ENCODE results near the gene CRISPLD2.
"Not testable (repeated sequence)": the region's sequence is repeated elsewhere in the genome, so short reads cannot be mapped to it uniquely, and the experiment has no call there.

The CRISPLD2 gene

DNA sequence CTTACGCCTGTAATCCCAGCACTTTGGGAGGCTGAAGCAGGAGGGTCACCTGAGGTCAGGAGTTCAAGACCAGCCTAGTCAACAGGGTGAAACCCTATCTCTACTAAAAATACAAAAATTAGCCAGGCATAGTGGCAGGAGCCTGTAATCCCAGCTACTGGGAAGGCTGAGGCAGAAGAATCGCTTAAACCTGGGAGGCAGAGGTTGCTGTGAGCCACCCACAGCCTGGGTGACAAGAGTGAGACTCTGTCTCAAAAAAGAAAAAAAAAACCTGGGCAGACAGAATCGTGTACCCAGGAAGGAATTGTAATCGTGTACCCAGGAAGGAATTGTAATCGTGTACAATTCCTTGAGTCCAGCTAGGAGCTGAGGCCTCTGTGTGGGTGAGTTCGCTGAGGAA, 118.8 kb downstream of the CRISPLD2 start:
- DNase-seq: not testable (repeated sequence)

DNA sequence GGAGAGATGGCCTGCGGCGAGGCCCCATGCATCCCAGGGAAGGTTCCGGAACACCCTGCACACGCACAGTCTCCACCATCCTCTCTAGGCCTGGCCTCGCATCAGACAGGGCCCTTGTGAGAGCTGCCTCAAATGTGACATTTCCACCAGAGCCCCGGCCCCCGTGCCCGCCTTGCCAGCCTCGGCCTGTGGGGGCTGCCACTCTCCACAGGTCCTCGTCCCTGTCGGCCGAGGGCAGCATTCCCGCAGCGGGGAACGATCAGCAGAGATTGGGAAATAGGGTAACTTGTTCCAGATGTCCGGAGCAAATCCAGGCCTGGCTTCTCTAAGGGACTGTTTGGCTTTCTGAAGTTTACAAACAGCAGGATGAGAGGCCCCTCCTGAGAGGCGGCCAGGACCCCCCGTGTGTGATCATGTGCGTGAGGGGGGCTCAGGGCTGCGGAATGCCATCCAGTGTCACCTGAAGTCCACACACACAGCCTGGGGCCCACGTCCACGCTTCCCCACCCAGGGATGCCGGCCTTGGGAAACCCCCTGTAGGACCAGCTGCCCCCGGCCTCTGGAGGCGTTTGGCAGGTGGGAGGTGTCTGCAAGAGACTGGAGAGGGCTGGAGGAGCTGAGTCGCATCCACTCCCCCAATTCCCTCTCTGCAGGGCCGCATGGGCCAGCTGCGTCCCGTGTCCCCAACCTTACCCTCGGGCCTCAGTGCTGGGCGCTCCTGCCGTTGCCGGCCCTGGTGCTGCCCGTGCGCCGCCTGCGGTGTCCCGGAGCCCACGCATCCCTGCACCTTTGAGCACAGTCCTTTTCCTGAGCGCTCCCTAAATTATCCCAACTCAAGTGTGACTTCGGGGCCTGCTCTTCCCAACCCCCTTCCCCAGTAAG, 121.1 kb downstream of the CRISPLD2 start:
- no peak for DNase-seq

DNA sequence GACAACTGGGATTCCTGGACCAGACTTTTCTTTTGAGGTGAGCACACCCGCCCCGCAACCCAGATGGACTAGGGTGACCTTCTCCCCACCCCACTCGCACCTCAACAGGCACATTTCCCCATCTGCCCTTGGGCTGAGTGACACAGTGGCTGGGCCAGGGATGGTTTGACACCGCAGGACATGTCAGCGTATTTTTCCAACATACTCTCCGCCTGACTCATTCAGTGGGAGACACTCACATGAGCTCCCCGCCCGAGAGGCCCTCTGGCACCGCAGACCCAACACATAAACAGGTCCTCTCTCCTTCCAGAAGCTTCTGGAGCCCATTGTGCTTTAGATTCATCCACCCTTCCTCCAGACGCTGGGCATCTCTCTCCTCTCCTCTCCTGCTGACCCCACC, 122.1 kb downstream of the CRISPLD2 start:
- no peak for DNase-seq

DNA sequence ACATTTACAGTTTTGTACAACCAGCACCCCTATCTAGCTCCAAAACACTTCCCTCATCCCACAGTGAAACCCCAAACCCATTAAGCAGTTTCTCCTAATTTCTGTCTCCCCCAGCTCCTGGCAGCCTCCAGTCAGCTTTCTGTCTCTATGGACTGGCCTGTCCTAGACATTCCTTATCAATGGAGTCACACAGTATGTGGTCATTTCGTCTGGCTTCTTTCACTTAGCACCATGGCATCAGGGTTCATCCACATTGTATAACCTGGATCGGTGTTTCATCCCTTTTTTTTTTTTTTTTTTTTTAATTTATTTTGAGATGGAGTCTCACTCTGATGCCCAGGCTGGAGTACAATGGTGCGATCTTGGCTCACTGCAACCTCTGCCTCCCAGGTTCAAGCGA, 123.0 kb downstream of the CRISPLD2 start:
- DNase-seq: no peak

DNA sequence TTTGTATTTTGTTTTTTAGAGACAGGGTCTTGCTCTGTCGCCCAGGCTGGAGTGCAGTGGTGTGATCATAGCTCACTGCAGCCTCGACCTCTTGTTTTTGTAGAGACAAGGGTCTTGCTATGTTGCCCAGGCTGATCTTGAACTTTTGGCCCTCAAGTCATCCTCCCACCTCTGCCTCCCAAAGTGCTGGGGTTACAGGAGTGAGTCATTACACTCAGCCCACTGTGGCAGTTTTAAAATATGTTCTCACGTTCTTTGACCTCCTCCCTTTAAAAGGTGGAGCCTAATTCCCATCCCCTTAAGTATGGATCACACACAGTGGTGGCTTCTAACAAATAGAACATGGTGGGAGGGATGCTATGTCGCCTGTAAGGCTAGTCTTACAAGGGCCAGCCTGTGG, 123.8 kb downstream of the CRISPLD2 start:
- no peak for DNase-seq

DNA sequence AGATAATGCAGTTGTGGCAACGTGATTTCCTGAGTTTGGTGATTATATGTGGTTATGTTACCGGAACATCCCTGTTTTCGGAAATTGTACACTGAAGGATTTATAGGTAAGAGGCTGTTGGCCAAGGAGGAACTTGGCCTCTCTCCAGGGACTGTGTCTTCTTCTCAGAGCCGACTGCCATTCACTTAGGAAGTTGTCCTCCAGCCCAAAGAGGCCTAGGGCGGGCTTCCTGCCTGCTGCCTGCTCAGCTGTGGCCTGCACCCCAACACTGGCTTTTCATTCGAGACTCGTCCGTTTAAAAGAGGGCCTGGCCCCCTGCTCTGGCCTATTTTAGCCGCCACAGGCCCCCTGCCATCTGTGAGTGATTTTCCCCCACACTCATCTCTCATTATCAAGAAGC, 127.2 kb downstream of the CRISPLD2 start:
- DNase-seq: no peak

DNA sequence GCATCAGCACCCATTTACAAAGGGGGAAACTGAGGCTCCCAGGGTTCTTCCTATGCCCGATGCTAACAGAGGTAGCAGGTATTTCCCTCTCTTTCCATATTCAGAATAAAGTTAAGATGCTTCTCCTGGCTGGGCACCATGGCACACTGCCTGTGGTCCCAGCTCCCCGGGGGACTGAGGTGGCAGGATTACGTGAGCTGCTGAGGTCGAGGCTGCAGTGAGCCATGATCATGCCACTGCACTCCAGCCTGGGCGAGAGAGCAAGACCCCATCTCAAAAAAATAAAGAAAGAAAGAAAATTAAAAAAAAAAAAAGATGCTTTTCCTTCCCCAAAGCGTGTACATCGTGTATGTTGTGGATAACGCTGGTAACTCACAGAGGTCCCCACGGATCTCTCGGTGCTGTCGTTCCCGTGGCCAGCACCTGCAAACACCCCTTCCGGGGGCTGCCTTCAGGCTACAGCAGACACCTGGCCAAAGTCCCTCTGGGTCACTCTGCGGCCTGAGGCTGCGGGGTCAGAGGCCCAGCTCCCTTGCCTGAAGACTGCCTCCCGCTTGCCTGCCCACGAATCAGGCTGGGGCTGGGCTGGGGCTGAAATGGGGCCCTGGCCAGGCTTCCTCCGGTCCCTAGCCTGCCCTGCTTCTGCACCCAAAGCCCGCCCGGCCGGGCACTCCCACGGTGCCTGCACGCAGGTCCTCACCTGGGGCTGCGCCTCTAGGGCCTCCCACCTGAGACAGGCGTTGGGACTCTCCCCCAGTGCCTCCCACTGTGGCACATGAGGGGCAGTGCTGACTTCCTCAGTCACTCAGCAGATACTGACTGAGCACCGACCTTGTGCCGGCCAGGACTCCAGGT, 128.4 kb downstream of the CRISPLD2 start:
- DNase-seq: no peak

DNA sequence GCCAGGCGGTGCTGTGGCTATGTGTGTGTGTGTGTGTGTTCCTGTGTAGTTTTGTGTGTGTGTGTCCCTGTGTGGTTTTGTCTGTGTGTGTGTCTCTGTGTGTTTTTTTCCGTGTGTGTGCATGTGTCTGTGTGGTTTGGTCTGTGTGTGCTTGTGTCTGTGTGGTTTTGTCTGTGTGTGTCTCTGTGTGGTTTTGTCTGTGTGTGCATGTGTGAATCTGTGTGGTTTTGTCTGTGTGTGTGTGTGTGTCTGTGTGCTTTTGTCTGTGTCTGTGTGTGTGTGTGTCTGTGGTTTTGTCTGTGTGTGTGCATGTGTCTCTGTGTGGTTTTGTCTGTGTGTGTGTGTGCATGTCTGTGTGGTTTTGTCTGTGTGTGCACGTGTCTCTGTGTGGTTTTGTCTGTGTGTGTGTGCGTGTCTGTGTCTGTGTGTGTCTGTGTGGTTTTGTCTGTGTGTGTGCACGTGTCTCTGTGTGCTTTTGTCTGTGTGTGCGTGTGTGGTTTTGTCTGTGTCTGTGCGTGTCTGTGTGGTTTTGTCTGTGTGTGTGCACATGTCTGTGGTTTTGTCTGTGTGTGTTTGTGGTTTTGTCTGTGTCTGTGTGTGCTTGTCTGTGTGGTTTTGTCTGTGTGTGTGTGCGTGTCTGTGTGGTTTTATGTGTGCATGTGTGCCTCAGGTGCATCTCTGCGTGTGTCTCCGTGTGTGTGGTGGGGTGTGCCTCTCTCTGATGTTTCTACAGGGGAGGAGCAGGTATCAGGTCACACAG, 129.2 kb downstream of the CRISPLD2 start:
- no peak for DNase-seq

DNA sequence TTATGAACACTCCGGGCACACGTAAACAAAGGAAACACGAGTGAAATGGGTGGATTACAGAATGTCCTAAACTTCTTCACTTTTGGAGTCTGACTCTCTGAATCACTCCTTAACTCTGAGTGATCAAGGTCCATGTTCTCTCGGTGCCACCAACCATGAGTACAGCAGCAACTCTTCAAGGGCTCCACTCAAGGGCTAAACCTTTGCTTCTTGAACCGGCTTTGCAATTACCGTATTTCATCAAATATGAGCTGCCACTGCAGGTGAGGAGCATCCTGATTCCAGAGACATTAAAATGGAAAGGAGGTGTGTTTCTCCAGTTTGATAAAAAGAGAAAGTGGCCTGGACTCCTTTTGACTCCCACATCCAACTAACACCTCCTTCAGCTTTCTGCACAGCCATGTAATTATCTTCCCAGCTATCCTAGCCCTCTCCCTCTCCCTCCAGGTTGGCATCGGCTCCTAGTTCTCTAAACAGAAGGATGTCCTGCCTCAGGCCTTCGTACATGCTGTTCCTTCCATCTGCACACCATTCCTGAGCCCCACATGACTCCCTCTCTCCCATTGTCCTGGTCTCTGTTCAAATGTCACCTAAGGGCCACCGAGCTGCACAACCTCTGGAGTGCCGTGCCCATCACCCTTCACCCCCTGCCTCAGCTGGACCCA, 130.1 kb downstream of the CRISPLD2 start:
- no peak for DNase-seq

DNA sequence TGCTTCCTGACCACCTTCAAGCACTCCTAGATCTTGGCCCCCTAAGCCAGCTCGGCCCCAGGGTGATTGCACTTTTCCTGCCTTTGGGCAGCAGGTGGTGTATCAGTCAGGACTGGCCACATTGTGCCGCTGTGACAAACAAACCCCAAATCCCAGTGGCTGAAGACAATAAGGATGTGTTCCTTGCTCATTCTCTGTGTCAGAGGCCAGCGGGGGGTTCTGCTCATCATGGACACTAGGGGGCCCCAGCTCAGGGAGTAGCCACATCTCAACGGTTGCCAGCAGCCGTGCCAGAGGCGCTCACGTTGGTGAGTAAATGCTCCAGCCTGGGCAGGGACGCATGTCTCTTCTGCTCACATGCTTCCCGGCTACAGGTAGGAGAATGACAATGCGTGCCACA, 131.1 kb downstream of the CRISPLD2 start:
- no peak for DNase-seq

DNA sequence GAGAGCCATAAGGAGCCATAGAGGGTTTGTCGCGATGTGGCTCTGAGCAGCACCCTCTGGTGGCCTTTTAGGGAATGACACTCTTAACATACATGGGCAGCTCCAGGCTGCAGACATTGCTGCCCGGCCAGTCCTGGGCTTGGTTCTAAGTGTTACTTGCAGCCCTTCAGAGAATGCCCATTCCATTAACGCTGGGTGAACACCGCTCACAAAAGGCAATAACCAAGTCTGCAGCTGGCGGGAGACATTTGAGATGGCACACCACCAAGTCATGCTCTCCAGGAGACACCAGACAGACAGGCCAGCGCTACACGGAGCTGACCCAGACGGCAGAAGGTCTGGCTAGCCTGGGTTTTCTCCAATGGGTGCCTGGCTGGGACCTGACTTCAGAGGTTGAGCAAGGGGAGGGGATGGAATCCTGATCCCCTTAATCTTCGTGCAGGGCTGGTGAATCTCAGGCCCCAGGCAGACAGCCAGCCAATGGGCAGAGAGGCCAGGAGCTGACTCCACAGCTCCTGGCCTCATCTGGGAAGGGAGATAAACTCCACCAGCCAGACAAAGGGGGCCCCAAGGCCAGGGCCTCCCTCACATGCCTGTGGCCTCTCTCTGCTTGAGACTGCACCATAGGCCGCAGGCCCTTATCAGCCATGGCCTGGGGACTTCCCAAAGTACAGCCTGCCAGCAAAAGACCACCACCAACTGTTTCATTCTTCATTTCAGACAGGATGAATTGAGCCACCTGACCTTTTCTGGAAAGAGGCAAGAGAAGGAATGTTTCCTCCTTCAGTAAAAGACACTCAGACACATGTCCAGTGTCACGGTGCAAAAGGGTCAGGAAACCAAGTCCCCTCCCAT, 132.8 kb downstream of the CRISPLD2 start:
- peak; percentile 70 for DNase-seq

DNA sequence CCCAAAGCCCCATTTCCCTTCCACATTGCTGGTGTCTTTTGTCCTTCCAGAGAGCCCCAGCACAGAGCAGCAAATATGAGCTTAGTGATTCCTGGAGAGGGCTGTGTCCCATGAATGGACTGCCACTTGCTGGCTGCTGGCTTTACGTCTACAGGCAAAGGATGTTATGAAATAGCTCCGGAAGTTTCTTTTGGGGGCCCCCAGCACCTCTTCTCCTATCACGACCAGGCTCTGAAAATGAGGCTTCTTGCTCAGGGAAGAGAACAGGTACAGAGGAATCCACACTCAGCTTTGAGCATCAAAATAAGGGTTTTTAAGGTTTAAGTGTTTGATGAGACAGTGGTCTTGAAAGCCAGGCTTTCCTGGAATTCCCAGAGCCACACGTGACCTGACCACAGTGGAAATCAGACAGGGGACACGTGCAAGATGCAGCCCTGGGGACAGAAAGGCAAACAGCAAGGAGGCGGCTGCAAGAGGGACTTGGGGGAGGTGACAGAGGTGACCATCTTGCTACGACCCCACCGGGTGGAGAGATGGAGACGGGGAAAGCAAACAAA, 133.5 kb downstream of the CRISPLD2 start:
- DNase-seq: no peak

DNA sequence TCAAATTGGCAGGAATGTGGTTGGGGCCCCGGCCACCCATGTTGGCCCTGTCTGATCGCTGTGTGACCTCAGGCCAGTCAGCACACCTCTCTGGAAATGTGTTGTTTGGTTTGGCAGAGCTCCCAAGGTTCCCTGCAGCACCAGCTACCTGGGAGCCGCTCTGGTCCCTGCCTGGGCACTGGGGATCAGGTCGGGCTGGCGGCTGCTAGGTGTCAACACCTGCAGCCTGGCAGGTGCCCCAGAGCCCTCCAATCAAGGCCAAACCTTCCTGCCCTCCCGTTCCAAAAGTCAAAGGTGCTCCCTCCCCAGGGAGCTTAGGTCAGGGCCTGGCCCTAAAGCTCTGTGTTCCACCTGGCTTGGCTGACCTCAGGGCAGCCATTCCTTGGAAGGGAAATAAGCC, 135.6 kb downstream of the CRISPLD2 start:
- no peak for DNase-seq

DNA sequence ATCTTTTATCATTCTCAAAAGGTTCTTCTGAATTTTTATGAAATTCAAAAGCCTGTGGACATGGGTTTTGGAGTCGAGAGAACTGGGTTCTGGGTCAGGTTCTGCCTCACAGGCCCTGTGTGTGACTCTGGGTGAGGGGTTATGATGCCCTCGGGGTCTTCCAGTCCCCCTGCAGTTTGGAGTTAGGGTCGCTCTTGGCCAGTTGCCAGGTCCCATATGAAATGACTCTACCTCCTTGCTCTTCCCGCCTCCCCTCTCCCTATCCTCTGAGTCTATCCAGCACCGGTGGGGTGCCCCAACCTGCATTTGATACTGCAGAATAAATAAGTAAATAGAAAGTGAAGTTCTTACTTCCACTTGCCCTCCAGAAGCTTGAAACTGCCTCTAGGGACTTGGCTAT, 137.4 kb downstream of the CRISPLD2 start:
- DNase-seq: no peak

DNA sequence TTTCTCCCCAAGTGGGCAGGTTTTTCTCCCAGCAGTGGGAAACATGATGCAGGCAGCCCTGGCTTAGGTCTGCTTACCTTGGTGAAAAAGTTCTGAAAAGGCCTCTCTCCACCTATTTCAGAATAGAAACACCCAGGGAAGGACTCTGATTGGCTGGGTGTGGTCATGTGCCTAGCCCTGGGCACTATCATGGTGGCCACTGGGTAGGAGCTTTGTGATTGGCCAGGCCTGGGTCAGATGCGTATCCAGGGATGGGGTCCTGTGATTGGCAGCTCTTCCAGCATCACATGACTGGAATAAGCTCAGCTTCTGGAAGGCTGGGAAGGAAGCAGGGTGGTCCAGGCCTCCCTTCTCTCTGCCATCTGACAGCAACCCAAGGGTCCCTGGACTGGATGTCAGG, 138.0 kb downstream of the CRISPLD2 start:
- no peak for DNase-seq
